Fibroblast of villous mesenchyme (primary cell): Measurements from ENCODE around the gene RNF8. TPM values are rescaled to one million over a fixed set of nuclear protein-coding genes. Genes with fewer than 3 reads are reported as not detected.

Experiments used
- DNase-seq: peaks from one replicate; pipeline ENCODE4 v3.0.0-alpha.2; 2010; ENCODE audit warnings: low read depth
- H3K4me3 ChIP-seq: 2 replicates; pipeline ENCODE4 v1.5.1; 2011; ENCODE audit warnings: low read depth, mild to moderate bottlenecking, low read length
- CTCF ChIP-seq: IDR thresholded peaks from 2 replicates; pipeline ENCODE4 v1.5.1; 2012; ENCODE audit warnings: low read depth, mild to moderate bottlenecking, low read length; ENCODE audit not compliant: insufficient read depth
- total RNA-seq: library from RNA; depleted of rRNA; stranded (reverse); fragments of >200 nt; gene quantifications from 2 replicates; pipeline ENCODE4 v1.2.3, GENCODE V29; 2012

Gene RNF8
- total RNA-seq, 1 donor: 22.5 TPM

GRCh38 chr6:37315157-37315515, 38.6 kb upstream of the RNF8 start:
- TF ChIP-seq CTCF: no peak
- no peak for DNase-seq

GRCh38 chr6:37316071-37316470, 37.7 kb upstream of the RNF8 start:
- TF ChIP-seq CTCF: no peak
- no peak overlapping the region for H3K4me3 ChIP-seq
- DNase-seq: no peak

More at GRCh38 chr6:37315157-37315515, 38.6 kb upstream of the RNF8 start:
- no peak overlapping the region for H3K4me3 ChIP-seq

- TF ChIP-seq CTCF: no peak
- H3K4me3 ChIP-seq: no peak overlapping the region
- no peak for DNase-seq
Observed at GRCh38 chr6:37317312-37318038, 36.3 kb upstream of the RNF8 start.

- TF ChIP-seq CTCF: no peak
- DNase-seq: no peak
Observed at GRCh38 chr6:37319156-37319555, 34.6 kb upstream of the RNF8 start.

GRCh38 chr6:37319856-37320480, 33.8 kb upstream of the RNF8 start:
- no peak for TF ChIP-seq CTCF
- no peak overlapping the region for H3K4me3 ChIP-seq
- DNase-seq: no peak

More at GRCh38 chr6:37319156-37319555, 34.6 kb upstream of the RNF8 start:
- no peak overlapping the region for H3K4me3 ChIP-seq

GRCh38 chr6:37320646-37321045, 33.1 kb upstream of the RNF8 start:
- TF ChIP-seq CTCF: no peak
- DNase-seq: no peak
- H3K4me3 ChIP-seq: no peak overlapping the region
